Kidney epithelial cell (primary cell): ENCODE results near the gene SCRT2. TPM values are rescaled to one million over a fixed set of nuclear protein-coding genes. Genes with fewer than 3 reads are reported as not detected.

Experiments used
- DNase-seq: peaks from one replicate; pipeline ENCODE4 v3.0.0-alpha.2; 2010; ENCODE audit warnings: low read depth
- H3K27me3 ChIP-seq: 2 replicates; pipeline ENCODE4 v1.6.0; 2011; ENCODE audit warnings: low read length; ENCODE audit not compliant: control insufficient read depth, insufficient read depth
- H3K36me3 ChIP-seq: 2 replicates; pipeline ENCODE4 v1.5.1; 2011; ENCODE audit warnings: low read length; ENCODE audit not compliant: control insufficient read depth, insufficient read depth
- H3K4me3 ChIP-seq: 2 replicates; pipeline ENCODE4 v1.5.1; 2011; ENCODE audit warnings: low read depth, mild to moderate bottlenecking, control low read depth, low read length
- CTCF ChIP-seq: IDR thresholded peaks from 2 replicates; pipeline ENCODE4 v1.5.1; 2011; ENCODE audit warnings: mild to moderate bottlenecking, moderate library complexity, low read length, control low read depth, inconsistent platforms; ENCODE audit not compliant: insufficient read depth, poor library complexity, severe bottlenecking
- total RNA-seq: library from RNA; depleted of rRNA; stranded (reverse); fragments of >200 nt; gene quantifications from 2 replicates; pipeline ENCODE4 v1.2.3, GENCODE V29; 2015

The SCRT2 gene
- total RNA-seq, 1 donor from 2014 or later = not detected

- Histone ChIP-seq H3K27me3 (peaks cover 3% of the 10 kb centered on the region), H3K4me3 (no peak overlapping the region), H3K36me3 (no peaks in the 10 kb centered on the region)
- TF ChIP-seq CTCF = no peak
- no peak for DNase-seq
Measured at GRCh38 chr20:640674-641515, 34.7 kb downstream of the SCRT2 start.

- no peak for TF ChIP-seq CTCF
Measured at GRCh38 chr20:638579-638978, 37.0 kb downstream of the SCRT2 start.

GRCh38 chr20:637559-637958 lies 38.0 kb downstream of the SCRT2 start:
- no peak for TF ChIP-seq CTCF
- H3K36me3 ChIP-seq = no peaks in the 10 kb centered on the region
- DNase-seq = no peak
- H3K27me3 ChIP-seq = peaks cover 22% of the 10 kb centered on the region
- no peak overlapping the region for H3K4me3 ChIP-seq

More at GRCh38 chr20:638579-638978, 37.0 kb downstream of the SCRT2 start:
- Histone ChIP-seq H3K27me3 (peaks cover 24% of the 10 kb centered on the region), H3K4me3 (no peak overlapping the region), H3K36me3 (no peaks in the 10 kb centered on the region)
- DNase-seq = no peak

- Histone ChIP-seq H3K36me3 (no peaks in the 10 kb centered on the region), H3K4me3 (no peak overlapping the region), H3K27me3 (peaks cover 22% of the 10 kb centered on the region)
- no peak for TF ChIP-seq CTCF
- no peak for DNase-seq
Measured at GRCh38 chr20:635893-636338, 39.7 kb downstream of the SCRT2 start.

GRCh38 chr20:635028-635892 lies 40.3 kb downstream of the SCRT2 start:
- no peaks in the 10 kb centered on the region for H3K36me3 ChIP-seq
- DNase-seq = no peak
- H3K27me3 ChIP-seq = peaks cover 22% of the 10 kb centered on the region
- no peak overlapping the region for H3K4me3 ChIP-seq
- no peak for TF ChIP-seq CTCF
